K562 (cell line): ENCODE measurements around the gene PRR14. TPM values are rescaled to one million over a fixed set of nuclear protein-coding genes. Genes with fewer than 3 reads are reported as not detected.

Experiments used
- BMI1 ChIP-seq: fragments of 150-350 bp; IDR thresholded peaks from 2 replicates; pipeline ENCODE4 v1.6.1; 2014; ENCODE audit warnings: low read length
- BRD4 ChIP-seq: fragments of 200-600 bp; sonication (generic); IDR thresholded peaks from 2 replicates; pipeline ENCODE4 v1.6.1; 2017; ENCODE audit warnings: inconsistent platforms
- DNMT1 ChIP-seq: fragments of 450-650 bp; IDR thresholded peaks from 2 replicates; pipeline ENCODE4 v1.6.1; 2016; ENCODE audit warnings: antibody characterized with exemption, mild to moderate bottlenecking
- E2F4 ChIP-seq: sonication (generic); formaldehyde crosslinking; IDR thresholded peaks from 2 replicates; pipeline ENCODE4 v1.8.0; 2022; ENCODE audit warnings: mild to moderate bottlenecking, low read depth, missing genetic modification reagents
- EZH2 ChIP-seq: IDR thresholded peaks from 2 replicates; pipeline ENCODE4 v1.6.1; 2012; ENCODE audit warnings: low read depth, mild to moderate bottlenecking, inconsistent platforms, low read length, borderline replicate concordance
- FOXA3 ChIP-seq, 2 experiments: fragments of 450-650 bp in 1 of 2; sonication (generic) in 1 of 2; formaldehyde crosslinking; IDR thresholded peaks in 1 of 2; conservative IDR thresholded peaks in 1 of 2; 2 replicates each; pipeline versions ENCODE4 v1.4.0 to v1.8.0; 2020 to 2022; ENCODE audit warnings: mild to moderate bottlenecking in 2 of 2, missing genetic modification reagents in 1 of 2
- IRF1 ChIP-seq: sonication (generic); formaldehyde crosslinking; IDR thresholded peaks from 2 replicates; pipeline ENCODE4 v1.8.0; 2022; ENCODE audit warnings: missing genetic modification reagents, mild to moderate bottlenecking, borderline replicate concordance
- KAT2B ChIP-seq: IDR thresholded peaks from one replicate; pipeline ENCODE4 v1.6.1; 2012; ENCODE audit warnings: low read depth, mild to moderate bottlenecking, control low read depth, inconsistent platforms, low read length, moderate library complexity
- NCOR1 ChIP-seq: fragments of 450-650 bp; IDR thresholded peaks from 2 replicates; pipeline ENCODE4 v1.6.1; 2016; ENCODE audit warnings: mild to moderate bottlenecking, moderate library complexity
- NR3C1 ChIP-seq: sonication (generic); formaldehyde crosslinking; IDR thresholded peaks from 2 replicates; pipeline ENCODE4 v1.8.1; 2022; ENCODE audit warnings: missing genetic modification reagents
- RB1 ChIP-seq: fragments of 450-650 bp; IDR thresholded peaks from 2 replicates; pipeline ENCODE4 v1.6.1; 2017; ENCODE audit warnings: low read depth, mild to moderate bottlenecking
- SIN3B ChIP-seq: fragments of 450-650 bp; IDR thresholded peaks from 2 replicates; pipeline ENCODE4 v1.6.1; 2017; ENCODE audit warnings: low read depth, mild to moderate bottlenecking, moderate library complexity
- SMAD2 ChIP-seq: fragments of 150-350 bp; IDR thresholded peaks from 2 replicates; pipeline ENCODE4 v1.6.1; 2014; ENCODE audit warnings: low read depth, mild to moderate bottlenecking, low read length
- SMARCA5 ChIP-seq: fragments of 450-650 bp; IDR thresholded peaks from 2 replicates; pipeline ENCODE4 v1.6.1; 2016
- SMARCE1 ChIP-seq: fragments of 450-650 bp; IDR thresholded peaks from 2 replicates; pipeline ENCODE4 v1.7.1; 2016; ENCODE audit warnings: mild to moderate bottlenecking
- SP2 ChIP-seq: IDR thresholded peaks from 2 replicates; pipeline ENCODE4 v1.6.1; 2011; ENCODE audit warnings: mild to moderate bottlenecking, low read depth, low read length, moderate library complexity; ENCODE audit not compliant: poor library complexity, severe bottlenecking; ENCODE audit errors: extremely low read depth
- TRIM28 ChIP-seq: fragments of 450-650 bp; IDR thresholded peaks from 2 replicates; pipeline ENCODE4 v1.6.1; 2017
- U2AF1 ChIP-seq: fragments of 200-400 bp; formaldehyde crosslinking; optimal IDR thresholded peaks from 2 replicates; pipeline ENCODE3; 2017; ENCODE audit warnings: mild to moderate bottlenecking, low read depth, low read length, moderate library complexity
- ZNF184 ChIP-seq: sonication (generic); formaldehyde crosslinking; IDR thresholded peaks from 2 replicates; pipeline ENCODE4 v1.5.0; 2020; ENCODE audit warnings: missing genetic modification reagents
- ZNF592 ChIP-seq: fragments of 450-650 bp; IDR thresholded peaks from 2 replicates; pipeline ENCODE4 v1.6.1; 2017; ENCODE audit warnings: antibody characterized with exemption, mild to moderate bottlenecking
- ZNF696 ChIP-seq: fragments of 250-450 bp; sonication (Bioruptor Pico); conservative IDR thresholded peaks from 2 replicates; pipeline ENCODE4 v1.4.0; 2020; ENCODE audit warnings: mild to moderate bottlenecking, moderate library complexity
- polyA plus RNA-seq, 8 experiments: library from polyadenylated mRNA; depleted of rRNA in 4 of 8; stranded (reverse) in 5 of 8; unstranded in 3 of 8; fragments of >200 nt; fragmentation: Nextera tagmentation in 2 of 8; fragmentation: Illumina TruSeq in 1 of 8; extraction: Ambion mirVana in 2 of 8; extraction: Trizol in 1 of 8; gene quantifications; 2 replicates each; pipeline versions ENCODE4 v1.2.1 to v1.2.3, GENCODE V29; 2011 to 2014; ENCODE audit warnings: inconsistent platforms in 1 of 8, missing spikeins in 1 of 8
- total RNA-seq, 7 experiments: library from RNA; depleted of rRNA in 6 of 7; stranded (reverse); fragments of >200 nt in 6 of 7; fragmentation: Illumina TruSeq in 2 of 7; extraction: Trizol in 2 of 7; gene quantifications; 2 replicates each; pipeline versions ENCODE4 v1.2.1 to v1.2.3, GENCODE V29; 2011 to 2021; ENCODE audit warnings: low replicate concordance in 1 of 7
- TF ChIP-seq, protein P1 (sequence below): fragments of 450-650 bp; IDR thresholded peaks from 2 replicates; pipeline ENCODE4 v1.6.1; 2016; ENCODE audit warnings: borderline replicate concordance

PRR14 gene
- total and polyA plus RNA-seq, 9 of the 15 experiments (the other 6 are each of a cell fraction or from before 2014, with no cell fraction given) = 2.2 to 63.1 (median 11.5) TPM

DNA sequence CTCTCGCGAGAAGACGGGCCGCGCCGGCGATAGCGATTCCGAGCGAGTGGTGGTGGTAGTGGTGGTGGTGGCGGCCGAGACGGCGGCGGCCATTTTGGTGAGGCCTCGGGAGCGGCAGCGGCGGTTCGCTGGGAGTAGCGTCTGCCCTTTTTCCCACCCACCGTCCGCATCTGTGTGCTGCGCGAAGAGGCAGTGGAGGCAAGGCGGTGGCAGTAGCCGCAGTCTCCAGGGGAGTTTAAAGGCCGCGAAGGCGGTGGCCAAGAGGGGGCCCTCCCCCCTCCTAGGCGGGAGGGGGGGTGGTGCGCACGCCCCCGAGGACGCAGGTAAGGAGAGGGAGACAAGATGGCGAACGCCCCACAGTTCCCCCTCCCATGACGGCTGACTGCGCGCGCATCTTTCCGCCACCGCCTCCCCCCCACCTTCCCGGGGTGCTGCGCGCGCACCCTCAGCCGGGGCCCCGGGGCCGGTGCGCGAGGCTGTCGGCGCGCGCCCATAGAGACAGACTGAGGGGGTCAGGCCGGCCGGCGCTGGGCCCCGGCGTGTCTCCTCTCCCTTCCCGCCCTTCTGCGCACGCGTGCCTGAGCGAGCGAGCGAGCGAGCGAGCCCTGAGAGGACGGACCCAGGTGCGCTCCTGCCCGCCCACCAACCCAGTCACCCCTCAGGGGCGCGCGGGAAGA, 47.5 kb downstream of the PRR14 start (continued):
- TF ChIP-seq IRF1 (CRISPR knock-in tag) (no peak), FOXA3 (CRISPR knock-in tag; conservative IDR thresholded peaks at IDR 0.05 in 1 of 2, IDR thresholded peaks at IDR 0.05 in 1 of 2) (peak in 1 of 2 experiments; percentile 55; a peak in 1 of 4 replicates), KAT2B (no peak), TRIM28 (peak; percentile 87), DNMT1 (no peak), ZNF696 (CRISPR knock-in tag) (no peak), EZH2 (no peak), SMARCA5 (no peak), E2F4 (peak; percentile 64; the same call in 1 of the 2 replicates), NR3C1 (peak; percentile 33; the same call in 1 of the 2 replicates), SMARCE1 (0 out of 2 replicates have a peak, but pooled peaks have one; percentile 34), RB1 (peak; percentile 80; the same call in 1 of the 2 replicates), BRD4 (peak; percentile 98), SP2 (no peak), ZNF184 (no peak), NCOR1 (peak; percentile 62; the same call in 1 of the 2 replicates), ZNF592 (no peak), SIN3B (peak; percentile 22; the same call in 1 of the 2 replicates), BMI1 (no peak), SMAD2 (no peak), U2AF1 (peak; percentile 78)
- TF ChIP-seq, protein P1, sequence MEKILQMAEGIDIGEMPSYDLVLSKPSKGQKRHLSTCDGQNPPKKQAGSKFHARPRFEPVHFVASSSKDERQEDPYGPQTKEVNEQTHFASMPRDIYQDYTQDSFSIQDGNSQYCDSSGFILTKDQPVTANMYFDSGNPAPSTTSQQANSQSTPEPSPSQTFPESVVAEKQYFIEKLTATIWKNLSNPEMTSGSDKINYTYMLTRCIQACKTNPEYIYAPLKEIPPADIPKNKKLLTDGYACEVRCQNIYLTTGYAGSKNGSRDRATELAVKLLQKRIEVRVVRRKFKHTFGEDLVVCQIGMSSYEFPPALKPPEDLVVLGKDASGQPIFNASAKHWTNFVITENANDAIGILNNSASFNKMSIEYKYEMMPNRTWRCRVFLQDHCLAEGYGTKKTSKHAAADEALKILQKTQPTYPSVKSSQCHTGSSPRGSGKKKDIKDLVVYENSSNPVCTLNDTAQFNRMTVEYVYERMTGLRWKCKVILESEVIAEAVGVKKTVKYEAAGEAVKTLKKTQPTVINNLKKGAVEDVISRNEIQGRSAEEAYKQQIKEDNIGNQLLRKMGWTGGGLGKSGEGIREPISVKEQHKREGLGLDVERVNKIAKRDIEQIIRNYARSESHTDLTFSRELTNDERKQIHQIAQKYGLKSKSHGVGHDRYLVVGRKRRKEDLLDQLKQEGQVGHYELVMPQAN = peak; percentile 57; the same call in 1 of the 2 replicates
